HG03378 (cell line): ENCODE data around the gene VPS4B.
"Not testable (repeated sequence)": the region's sequence is repeated elsewhere in the genome, so short reads cannot be mapped to it uniquely, and the experiment has no call there.

ENCODE experiments used
- ATAC-seq: cut with Tn5 transposase; IDR thresholded peaks from one replicate; pipeline ENCODE4 v1.9.1; 2021; ENCODE audit warnings: mild to moderate bottlenecking, moderate library complexity; ENCODE audit not compliant: unreplicated experiment

The VPS4B gene

GRCh38 chr18:63373161-63373560 lies 49.1 kb downstream of the VPS4B start:
- no peak for ATAC-seq

GRCh38 chr18:63368611-63369010 lies 53.7 kb downstream of the VPS4B start:
- ATAC-seq: no peak

- peak; percentile 80 for ATAC-seq
Measured at GRCh38 chr18:63367053-63367953, 55.0 kb downstream of the VPS4B start, which contains the start of gene KDSR. KDSR (minus strand) TSS chr18:63367206; CDS start chr18:63367118, 88 bp downstream.

GRCh38 chr18:63366213-63367052 lies 55.8 kb downstream of the VPS4B start:
- ATAC-seq: peak; percentile 26

- ATAC-seq: peak; percentile 8
Measured at GRCh38 chr18:63365876-63366212, 56.4 kb downstream of the VPS4B start.

- ATAC-seq: no peak
Measured at GRCh38 chr18:63363951-63364350, 58.3 kb downstream of the VPS4B start.

GRCh38 chr18:63363420-63363819 lies 58.9 kb downstream of the VPS4B start:
- not testable (repeated sequence) for ATAC-seq

GRCh38 chr18:63356272-63356896 lies 65.9 kb downstream of the VPS4B start:
- ATAC-seq: no peak

- no peak for ATAC-seq
Measured at GRCh38 chr18:63350230-63350629, 72.0 kb downstream of the VPS4B start.

GRCh38 chr18:63348508-63349136 lies 73.7 kb downstream of the VPS4B start:
- no peak for ATAC-seq

GRCh38 chr18:63346480-63347183 lies 75.6 kb downstream of the VPS4B start:
- ATAC-seq: no peak

GRCh38 chr18:63346031-63346430 lies 76.2 kb downstream of the VPS4B start:
- no peak for ATAC-seq

- no peak for ATAC-seq
Measured at GRCh38 chr18:63344918-63345317, 77.4 kb downstream of the VPS4B start.

GRCh38 chr18:63344263-63344662 lies 78.0 kb downstream of the VPS4B start:
- no peak for ATAC-seq

GRCh38 chr18:63342206-63342605 lies 80.1 kb downstream of the VPS4B start:
- no peak for ATAC-seq

- ATAC-seq: no peak
Measured at GRCh38 chr18:63339920-63340484, 82.3 kb downstream of the VPS4B start.
